ENCODE data around the gene URB1. TPM values are rescaled to one million over a fixed set of nuclear protein-coding genes. Genes with fewer than 3 reads are reported as not detected.

Gene URB1
- total RNA-seq, 1 donor from 2014 or later = 21.4 TPM

- H3K4me1 ChIP-seq (ENCODE audit: control insufficient read depth in 3 of 3, insufficient read depth in 3 of 3, low read length in 3 of 3) = no peaks in the 10 kb centered on the region
- no peaks in the 10 kb centered on the region for H3K9me3 ChIP-seq (ENCODE audit: control insufficient read depth in 3 of 3, low read length in 3 of 3)
- no peak overlapping the region for H3K4me3 ChIP-seq (ENCODE audit: low read length in 3 of 3)
- H3K9ac ChIP-seq (ENCODE audit: low read depth in 1 of 3, low read length in 3 of 3) = no peak overlapping the region
- H3K36me3 ChIP-seq (ENCODE audit: control insufficient read depth in 3 of 3, insufficient read depth in 3 of 3, low read length in 3 of 3) = peaks cover 79 to 80% (median 79%) of the 10 kb centered on the region in 3 donors
- no peak overlapping the region for H3K27ac ChIP-seq (ENCODE audit: low read depth, low read length)
- H3K27me3 ChIP-seq (ENCODE audit: control insufficient read depth in 3 of 3, insufficient read depth in 3 of 3, low read length in 3 of 3) = no peaks in the 10 kb centered on the region
Observed at GRCh38 chr21:32322676-32323075, 70.1 kb downstream of the URB1 start.

DNA sequence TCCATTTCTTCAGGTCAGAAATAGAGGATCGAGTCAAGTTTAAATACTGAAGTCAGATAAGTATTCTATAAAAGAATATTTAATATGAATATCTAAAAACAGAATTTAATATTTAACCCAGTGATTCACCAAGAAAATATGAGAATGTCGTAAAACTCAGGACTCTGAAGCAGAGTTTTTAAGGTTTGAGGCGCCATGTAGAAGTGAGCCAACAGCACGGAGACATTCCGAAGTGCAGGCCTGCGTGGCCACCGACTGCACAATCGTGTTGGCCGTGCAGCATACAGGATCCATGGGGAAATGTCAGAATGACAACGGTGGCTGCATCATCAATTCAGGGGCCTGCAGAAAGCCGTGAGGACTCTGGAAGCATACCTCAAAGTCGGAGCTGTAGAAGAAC is 70.7 kb downstream of the URB1 start:
- Histone ChIP-seq H3K27ac (ENCODE audit: low read depth, low read length) (no peak overlapping the region), H3K9me3 (ENCODE audit: control insufficient read depth in 3 of 3, low read length in 3 of 3) (no peaks in the 10 kb centered on the region), H3K36me3 (ENCODE audit: control insufficient read depth in 3 of 3, insufficient read depth in 3 of 3, low read length in 3 of 3) (peaks cover 85 to 86% (median 85%) of the 10 kb centered on the region in 3 donors), H3K27me3 (ENCODE audit: control insufficient read depth in 3 of 3, insufficient read depth in 3 of 3, low read length in 3 of 3) (no peaks in the 10 kb centered on the region), H3K4me3 (ENCODE audit: low read length in 3 of 3) (no peak overlapping the region), H3K4me1 (ENCODE audit: control insufficient read depth in 3 of 3, insufficient read depth in 3 of 3, low read length in 3 of 3) (no peaks in the 10 kb centered on the region), H3K9ac (ENCODE audit: low read depth in 1 of 3, low read length in 3 of 3) (no peak overlapping the region)

GRCh38 chr21:32321480-32321879 is 71.3 kb downstream of the URB1 start:
- no peaks in the 10 kb centered on the region for H3K27me3 ChIP-seq (ENCODE audit: control insufficient read depth in 3 of 3, insufficient read depth in 3 of 3, low read length in 3 of 3)
- no peak overlapping the region for H3K4me3 ChIP-seq (ENCODE audit: low read length in 3 of 3)
- no peak overlapping the region for H3K9ac ChIP-seq (ENCODE audit: low read depth in 1 of 3, low read length in 3 of 3)
- H3K4me1 ChIP-seq (ENCODE audit: control insufficient read depth in 3 of 3, insufficient read depth in 3 of 3, low read length in 3 of 3) = no peaks in the 10 kb centered on the region
- H3K27ac ChIP-seq (ENCODE audit: low read depth, low read length) = no peak overlapping the region
- peaks cover 88 to 92% (median 89%) of the 10 kb centered on the region in 3 donors for H3K36me3 ChIP-seq (ENCODE audit: control insufficient read depth in 3 of 3, insufficient read depth in 3 of 3, low read length in 3 of 3)
- H3K9me3 ChIP-seq (ENCODE audit: control insufficient read depth in 3 of 3, low read length in 3 of 3) = no peaks in the 10 kb centered on the region

DNA sequence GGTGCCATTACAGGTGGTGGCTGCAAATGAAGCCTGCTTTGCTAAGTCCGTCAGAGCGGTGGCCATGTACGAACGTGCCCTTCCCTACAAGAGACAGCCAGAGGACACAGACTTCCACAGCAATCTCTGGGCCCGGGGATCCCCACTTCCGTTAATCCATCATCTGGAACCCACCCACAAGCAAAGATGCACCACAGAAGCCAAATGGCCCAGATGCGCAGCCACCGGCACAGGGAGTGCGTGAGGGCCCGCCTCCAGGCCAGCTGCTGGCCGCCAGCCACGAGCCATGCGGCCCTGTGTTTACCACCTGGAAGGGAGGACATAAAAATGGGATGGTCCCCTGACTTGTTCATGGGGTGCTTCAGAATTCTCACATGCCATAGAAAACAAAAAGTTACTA is 72.1 kb downstream of the URB1 start:
- H3K9me3 ChIP-seq (ENCODE audit: control insufficient read depth in 3 of 3, low read length in 3 of 3) = no peaks in the 10 kb centered on the region
- peaks cover 91 to 96% (median 93%) of the 10 kb centered on the region in 3 donors for H3K36me3 ChIP-seq (ENCODE audit: control insufficient read depth in 3 of 3, insufficient read depth in 3 of 3, low read length in 3 of 3)
- no peaks in the 10 kb centered on the region for H3K27me3 ChIP-seq (ENCODE audit: control insufficient read depth in 3 of 3, insufficient read depth in 3 of 3, low read length in 3 of 3)
- no peak overlapping the region for H3K9ac ChIP-seq (ENCODE audit: low read depth in 1 of 3, low read length in 3 of 3)
- no peaks in the 10 kb centered on the region for H3K4me1 ChIP-seq (ENCODE audit: control insufficient read depth in 3 of 3, insufficient read depth in 3 of 3, low read length in 3 of 3)
- H3K4me3 ChIP-seq (ENCODE audit: low read length in 3 of 3) = no peak overlapping the region
- no peak overlapping the region for H3K27ac ChIP-seq (ENCODE audit: low read depth, low read length)

DNA sequence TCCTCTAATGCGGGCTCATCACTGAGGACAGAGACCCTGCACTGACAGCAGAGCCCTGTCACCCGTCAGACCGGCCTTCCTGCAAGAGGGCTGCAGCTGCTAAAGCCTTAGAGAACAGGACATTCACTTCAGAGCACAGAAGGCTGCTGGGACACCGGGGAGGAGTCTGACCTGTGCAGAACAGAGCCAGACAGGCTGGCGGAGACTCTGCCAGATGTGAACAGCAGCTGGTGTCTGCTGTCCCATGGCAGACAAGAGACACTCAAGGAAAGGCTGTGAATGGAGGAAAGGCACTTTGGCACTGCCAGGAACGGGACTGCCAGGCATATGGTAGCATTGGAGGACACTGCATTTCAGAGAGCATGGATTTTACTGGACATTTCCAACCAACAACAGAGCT is 72.8 kb downstream of the URB1 start:
- Histone ChIP-seq H3K27me3 (ENCODE audit: control insufficient read depth in 3 of 3, insufficient read depth in 3 of 3, low read length in 3 of 3) (no peaks in the 10 kb centered on the region), H3K9ac (ENCODE audit: low read depth in 1 of 3, low read length in 3 of 3) (no peak overlapping the region), H3K27ac (ENCODE audit: low read depth, low read length) (no peak overlapping the region), H3K36me3 (ENCODE audit: control insufficient read depth in 3 of 3, insufficient read depth in 3 of 3, low read length in 3 of 3) (peaks cover 90 to 91% (median 90%) of the 10 kb centered on the region in 3 donors), H3K4me1 (ENCODE audit: control insufficient read depth in 3 of 3, insufficient read depth in 3 of 3, low read length in 3 of 3) (no peaks in the 10 kb centered on the region), H3K9me3 (ENCODE audit: control insufficient read depth in 3 of 3, low read length in 3 of 3) (no peaks in the 10 kb centered on the region), H3K4me3 (ENCODE audit: low read length in 3 of 3) (no peak overlapping the region)

DNA sequence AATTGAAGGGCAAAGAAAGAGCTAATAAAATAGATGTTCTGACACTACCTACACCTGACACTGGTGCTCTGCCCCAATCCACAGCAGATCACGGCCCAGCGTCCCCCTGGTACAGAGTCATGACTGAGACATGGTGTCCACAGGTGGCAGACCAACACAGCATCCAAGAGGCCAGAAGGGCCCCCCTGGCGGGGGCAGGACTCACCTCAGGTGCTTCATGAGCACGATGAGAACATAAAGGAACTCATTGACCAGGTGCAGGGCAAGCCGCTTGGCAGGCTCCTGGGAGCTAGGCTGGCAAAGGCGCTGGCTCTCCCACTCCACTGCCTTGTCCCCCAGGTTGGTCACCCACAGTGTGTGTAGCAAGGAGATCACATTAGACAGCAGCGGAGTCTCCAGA is 73.8 kb downstream of the URB1 start:
- Histone ChIP-seq H3K27me3 (ENCODE audit: control insufficient read depth in 3 of 3, insufficient read depth in 3 of 3, low read length in 3 of 3) (no peaks in the 10 kb centered on the region), H3K36me3 (ENCODE audit: control insufficient read depth in 3 of 3, insufficient read depth in 3 of 3, low read length in 3 of 3) (peaks cover 86 to 87% (median 87%) of the 10 kb centered on the region in 3 donors)

GRCh38 chr21:32317726-32318125 is 75.1 kb downstream of the URB1 start:
- Histone ChIP-seq H3K36me3 (ENCODE audit: control insufficient read depth in 3 of 3, insufficient read depth in 3 of 3, low read length in 3 of 3) (peaks cover 74 to 80% (median 78%) of the 10 kb centered on the region in 3 donors), H3K4me3 (ENCODE audit: low read length in 3 of 3) (no peak overlapping the region), H3K27ac (ENCODE audit: low read depth, low read length) (no peak overlapping the region), H3K4me1 (ENCODE audit: control insufficient read depth in 3 of 3, insufficient read depth in 3 of 3, low read length in 3 of 3) (no peaks in the 10 kb centered on the region), H3K9me3 (ENCODE audit: control insufficient read depth in 3 of 3, low read length in 3 of 3) (no peaks in the 10 kb centered on the region), H3K27me3 (ENCODE audit: control insufficient read depth in 3 of 3, insufficient read depth in 3 of 3, low read length in 3 of 3) (no peaks in the 10 kb centered on the region), H3K9ac (ENCODE audit: low read depth in 1 of 3, low read length in 3 of 3) (no peak overlapping the region)

More for the DNA sequence above, 73.8 kb downstream of the URB1 start:
- Histone ChIP-seq H3K9me3 (ENCODE audit: control insufficient read depth in 3 of 3, low read length in 3 of 3) (no peaks in the 10 kb centered on the region), H3K9ac (ENCODE audit: low read depth in 1 of 3, low read length in 3 of 3) (no peak overlapping the region), H3K4me3 (ENCODE audit: low read length in 3 of 3) (no peak overlapping the region), H3K4me1 (ENCODE audit: control insufficient read depth in 3 of 3, insufficient read depth in 3 of 3, low read length in 3 of 3) (no peaks in the 10 kb centered on the region), H3K27ac (ENCODE audit: low read depth, low read length) (no peak overlapping the region)

DNA sequence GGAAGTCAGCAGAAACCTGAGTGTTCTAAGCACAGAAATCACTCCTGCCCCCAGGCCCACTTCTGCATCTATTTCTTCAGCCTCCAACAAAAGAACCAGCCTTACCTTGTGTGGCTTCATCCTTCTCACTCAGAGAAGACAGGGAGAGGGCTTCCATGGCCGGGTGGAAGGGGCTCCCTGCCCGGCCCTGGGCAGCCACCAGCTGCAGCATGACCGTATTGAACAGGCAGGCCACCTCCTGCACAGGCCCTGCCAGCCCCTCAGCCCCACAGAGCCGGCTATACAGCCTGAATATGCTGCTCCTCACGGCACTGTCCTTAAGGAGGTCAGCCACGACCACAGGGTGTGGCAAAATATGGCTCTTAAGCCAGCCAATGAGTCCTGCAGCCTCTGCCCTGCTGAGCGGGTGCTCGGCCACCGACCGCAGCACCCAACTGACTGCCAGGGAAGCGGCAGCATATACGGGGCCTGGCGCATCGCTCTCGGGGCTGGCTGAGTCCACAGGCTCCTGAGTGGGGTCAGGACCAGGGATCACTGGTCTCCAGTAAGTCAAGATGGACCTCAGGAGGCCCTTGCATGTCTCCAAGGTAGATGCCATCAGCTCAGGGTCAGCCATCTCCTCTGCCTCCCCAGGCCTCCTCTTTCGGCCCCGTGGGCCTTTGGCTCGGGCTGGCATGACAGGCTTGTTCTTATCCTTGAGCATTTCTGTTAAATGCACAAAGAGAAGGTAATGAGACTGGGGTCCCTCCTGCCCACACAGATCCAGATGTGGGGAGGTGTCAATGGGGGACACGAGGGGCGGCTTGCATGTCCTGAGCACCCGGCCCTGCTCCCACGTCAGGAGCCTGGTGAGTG is 76.2 kb downstream of the URB1 start:
- peaks cover 69 to 76% (median 74%) of the 10 kb centered on the region in 3 donors for H3K36me3 ChIP-seq (ENCODE audit: control insufficient read depth in 3 of 3, insufficient read depth in 3 of 3, low read length in 3 of 3)
- no peak overlapping the region for H3K27ac ChIP-seq (ENCODE audit: low read depth, low read length)
- H3K9me3 ChIP-seq (ENCODE audit: control insufficient read depth in 3 of 3, low read length in 3 of 3) = no peaks in the 10 kb centered on the region
- no peaks in the 10 kb centered on the region for H3K27me3 ChIP-seq (ENCODE audit: control insufficient read depth in 3 of 3, insufficient read depth in 3 of 3, low read length in 3 of 3)
- H3K4me3 ChIP-seq (ENCODE audit: low read length in 3 of 3) = no peak overlapping the region
- no peak overlapping the region for H3K9ac ChIP-seq (ENCODE audit: low read depth in 1 of 3, low read length in 3 of 3)
- H3K4me1 ChIP-seq (ENCODE audit: control insufficient read depth in 3 of 3, insufficient read depth in 3 of 3, low read length in 3 of 3) = no peaks in the 10 kb centered on the region

DNA sequence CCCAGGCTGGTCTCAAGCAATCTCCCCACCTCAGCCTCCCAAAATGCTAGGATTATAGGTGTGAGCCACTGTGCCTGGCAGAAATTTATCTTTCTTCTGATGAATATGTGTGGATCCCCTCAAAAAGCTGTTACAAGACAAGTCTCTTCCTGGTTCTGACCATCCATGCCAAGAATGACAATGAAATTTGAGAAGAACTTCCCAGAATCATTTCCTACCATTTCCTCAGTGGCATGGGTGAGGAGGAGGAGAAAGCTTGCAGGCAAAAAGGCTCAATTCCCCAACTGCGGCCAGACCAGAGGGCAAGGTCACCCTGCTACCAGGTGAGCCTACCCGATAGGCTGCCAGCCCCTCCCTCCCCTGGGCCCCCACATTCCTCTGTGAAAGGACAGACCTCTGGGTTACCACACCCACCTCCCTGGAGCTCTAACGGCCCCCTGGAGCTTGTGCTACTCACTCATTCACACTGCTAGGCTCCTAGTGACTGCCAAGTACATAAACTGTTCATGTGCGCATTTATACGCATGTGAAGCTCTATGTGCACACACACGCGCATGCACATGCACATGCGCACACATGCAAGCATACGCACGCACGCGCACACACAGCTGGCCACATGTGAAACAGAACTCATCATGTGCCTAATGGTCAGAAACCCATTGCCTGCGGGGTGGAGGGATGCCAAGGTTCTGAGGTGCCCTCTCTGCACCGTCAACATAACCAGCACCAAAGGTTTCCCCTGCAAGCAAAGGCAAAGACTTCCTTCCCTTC is 77.1 kb downstream of the URB1 start:
- Histone ChIP-seq H3K4me3 (ENCODE audit: low read length in 3 of 3) (no peak overlapping the region), H3K27ac (ENCODE audit: low read depth, low read length) (no peak overlapping the region), H3K9me3 (ENCODE audit: control insufficient read depth in 3 of 3, low read length in 3 of 3) (no peaks in the 10 kb centered on the region), H3K4me1 (ENCODE audit: control insufficient read depth in 3 of 3, insufficient read depth in 3 of 3, low read length in 3 of 3) (no peaks in the 10 kb centered on the region), H3K36me3 (ENCODE audit: control insufficient read depth in 3 of 3, insufficient read depth in 3 of 3, low read length in 3 of 3) (peaks cover 61 to 70% (median 66%) of the 10 kb centered on the region in 3 donors), H3K27me3 (ENCODE audit: control insufficient read depth in 3 of 3, insufficient read depth in 3 of 3, low read length in 3 of 3) (no peaks in the 10 kb centered on the region), H3K9ac (ENCODE audit: low read depth in 1 of 3, low read length in 3 of 3) (no peak overlapping the region)

- no peaks in the 10 kb centered on the region for H3K4me1 ChIP-seq (ENCODE audit: control insufficient read depth in 3 of 3, insufficient read depth in 3 of 3, low read length in 3 of 3)
- H3K9ac ChIP-seq (ENCODE audit: low read depth in 1 of 3, low read length in 3 of 3) = no peak overlapping the region
- H3K9me3 ChIP-seq (ENCODE audit: control insufficient read depth in 3 of 3, low read length in 3 of 3) = no peaks in the 10 kb centered on the region
- H3K27me3 ChIP-seq (ENCODE audit: control insufficient read depth in 3 of 3, insufficient read depth in 3 of 3, low read length in 3 of 3) = no peaks in the 10 kb centered on the region
- H3K36me3 ChIP-seq (ENCODE audit: control insufficient read depth in 3 of 3, insufficient read depth in 3 of 3, low read length in 3 of 3) = peaks cover 52 to 61% (median 57%) of the 10 kb centered on the region in 3 donors
- H3K4me3 ChIP-seq (ENCODE audit: low read length in 3 of 3) = no peak overlapping the region
- H3K27ac ChIP-seq (ENCODE audit: low read depth, low read length) = no peak overlapping the region
Observed at GRCh38 chr21:32314806-32315205, 78.0 kb downstream of the URB1 start.

Measured in skeletal muscle tissue (tissue), 4 donors.